GM18526 (cell line): Measurements from ENCODE around the gene SNAPIN.

Source experiments
- POLR2A ChIP-seq: IDR thresholded peaks from 3 replicates; pipeline ENCODE4 v1.6.1; 2011; ENCODE audit not compliant: insufficient read length; ENCODE audit errors: extremely low read depth

The SNAPIN gene

GRCh38 chr1:153680120-153680403 lies 21.6 kb downstream of the SNAPIN start:
- no peak for TF ChIP-seq POLR2A

DNA sequence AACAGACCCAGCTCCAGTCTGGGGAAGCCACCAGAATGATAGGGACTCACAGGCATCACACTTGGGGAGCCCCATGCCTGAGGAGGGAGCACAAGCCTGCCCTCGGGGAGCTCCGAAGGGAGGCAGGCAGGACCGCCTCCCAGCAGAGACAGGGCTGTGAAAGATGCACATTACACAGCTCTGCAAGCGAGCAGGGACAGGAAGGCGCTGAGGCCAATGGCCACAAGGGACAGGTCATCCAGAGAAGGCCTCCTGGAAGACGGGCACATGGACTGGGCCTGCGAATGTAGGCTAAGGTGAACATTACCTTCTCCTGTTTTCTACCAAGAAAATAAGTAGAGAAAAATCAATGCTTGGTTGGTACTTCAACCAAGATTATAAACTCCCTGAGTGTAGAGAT lies 24.2 kb downstream of the SNAPIN start:
- no peak for TF ChIP-seq POLR2A

- no peak for TF ChIP-seq POLR2A
Observed at GRCh38 chr1:153683854-153684253, 25.4 kb downstream of the SNAPIN start.

GRCh38 chr1:153684892-153685291 lies 26.4 kb downstream of the SNAPIN start:
- TF ChIP-seq POLR2A: no peak

DNA sequence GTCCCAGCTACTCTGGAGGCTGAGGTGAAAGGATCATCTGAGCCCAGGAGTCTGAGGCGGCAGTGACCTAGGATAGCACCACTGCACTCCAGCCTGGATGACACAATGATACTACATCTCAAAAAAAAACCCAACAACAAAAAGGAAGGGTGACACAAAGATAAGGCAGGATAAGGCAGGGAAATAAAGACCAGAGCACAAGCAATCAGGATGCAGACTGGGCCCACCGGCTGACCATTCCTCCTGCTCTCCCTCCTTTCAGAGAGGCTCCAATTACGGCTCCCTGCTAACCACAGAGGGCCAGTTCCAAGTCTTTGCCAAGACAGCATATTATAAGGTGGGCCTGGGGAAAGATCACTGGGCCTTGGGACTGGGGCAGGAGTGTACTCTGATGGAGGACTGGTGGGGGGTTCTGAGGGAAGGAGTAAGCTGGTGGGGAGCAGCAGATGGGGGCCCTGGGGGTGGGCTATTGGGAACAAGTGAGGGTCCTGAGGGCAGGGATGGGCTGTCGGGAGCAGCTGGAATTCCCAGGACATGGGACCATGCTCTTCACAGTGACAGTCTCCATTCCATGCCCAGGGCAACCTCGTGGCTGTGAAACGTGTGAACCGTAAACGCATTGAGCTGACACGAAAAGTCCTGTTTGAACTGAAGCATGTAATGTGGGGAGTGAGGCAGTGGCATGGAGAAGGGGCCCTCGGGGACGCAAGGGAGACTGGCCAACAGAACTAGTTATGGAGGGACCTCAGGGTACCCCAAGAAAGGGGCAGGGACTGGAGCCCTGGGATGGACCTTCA lies 27.2 kb downstream of the SNAPIN start:
- TF ChIP-seq POLR2A: no peak

GRCh38 chr1:153687346-153688125 lies 29.0 kb downstream of the SNAPIN start:
- TF ChIP-seq POLR2A: no peak

- no peak for TF ChIP-seq POLR2A
Observed at GRCh38 chr1:153688276-153688675, 29.8 kb downstream of the SNAPIN start.

GRCh38 chr1:153688736-153689328 lies 30.3 kb downstream of the SNAPIN start:
- no peak for TF ChIP-seq POLR2A

GRCh38 chr1:153693466-153693865 lies 35.0 kb downstream of the SNAPIN start:
- TF ChIP-seq POLR2A: no peak

DNA sequence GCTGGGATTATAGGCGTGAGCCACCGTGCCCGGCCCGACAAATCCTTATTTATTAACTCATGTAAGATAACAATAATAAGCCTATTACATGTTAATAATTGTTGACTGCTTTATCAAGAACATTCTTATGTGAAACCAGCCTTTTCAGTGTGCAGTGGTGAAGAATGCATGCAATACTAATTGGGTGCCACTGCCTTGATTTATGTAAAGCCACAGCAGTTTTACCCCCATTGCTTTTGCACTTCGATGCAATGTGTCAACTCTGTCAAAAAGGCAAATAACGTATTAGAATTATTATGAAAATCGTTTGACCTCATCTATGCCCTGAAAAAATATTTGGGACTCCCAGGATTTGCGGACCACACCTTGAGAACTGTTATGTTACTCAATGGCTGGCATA lies 38.2 kb downstream of the SNAPIN start:
- no peak for TF ChIP-seq POLR2A

GRCh38 chr1:153697191-153698019 lies 38.9 kb downstream of the SNAPIN start:
- no peak for TF ChIP-seq POLR2A

GRCh38 chr1:153698020-153698922 lies 39.8 kb downstream of the SNAPIN start:
- TF ChIP-seq POLR2A: no peak

GRCh38 chr1:153698923-153699714 lies 40.6 kb downstream of the SNAPIN start:
- TF ChIP-seq POLR2A: no peak

DNA sequence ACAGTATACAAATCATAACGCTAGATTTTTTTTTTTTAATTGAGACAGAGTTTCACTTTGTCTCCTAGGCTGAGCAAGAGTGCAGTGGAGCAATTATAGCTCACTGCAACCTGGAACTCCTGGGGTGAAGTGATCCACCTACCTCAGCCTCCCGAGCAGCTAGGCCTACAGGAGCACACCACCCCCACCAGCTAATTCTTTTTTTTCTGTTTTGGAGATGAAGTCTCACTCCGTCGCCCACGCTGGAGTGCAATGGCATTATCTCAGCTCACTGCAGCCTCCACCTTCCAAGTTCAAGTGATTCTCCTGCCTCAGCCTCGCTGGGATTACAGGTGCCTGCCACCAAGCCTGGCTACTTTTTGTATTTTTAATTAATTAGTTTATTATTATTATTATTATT lies 41.3 kb downstream of the SNAPIN start:
- TF ChIP-seq POLR2A: no peak
